Epithelial cell of prostate (primary cell): ENCODE measurements around the gene WIPF1.

Experiments used
- DNase-seq: peaks from one replicate; pipeline ENCODE4 v3.0.0-alpha.2; 2011; ENCODE audit warnings: low read depth, low spot score
- H3K27ac ChIP-seq: fragments of 450-650 bp; 2 replicates; pipeline ENCODE4 v1.5.1; 2017; ENCODE audit warnings: mild to moderate bottlenecking

The WIPF1 gene

GRCh38 chr2:174510583-174511189 lies 86.9 kb downstream of the WIPF1 start:
- H3K27ac ChIP-seq = no peak overlapping the region
- DNase-seq = no peak
